ENCODE measurements around the gene TNNI3K.

The TNNI3K gene

GRCh38 chr1:74502858-74503257 is 267.7 kb downstream of the TNNI3K start:
- no peak for DNase-seq (ENCODE audit: low spot score)

DNA sequence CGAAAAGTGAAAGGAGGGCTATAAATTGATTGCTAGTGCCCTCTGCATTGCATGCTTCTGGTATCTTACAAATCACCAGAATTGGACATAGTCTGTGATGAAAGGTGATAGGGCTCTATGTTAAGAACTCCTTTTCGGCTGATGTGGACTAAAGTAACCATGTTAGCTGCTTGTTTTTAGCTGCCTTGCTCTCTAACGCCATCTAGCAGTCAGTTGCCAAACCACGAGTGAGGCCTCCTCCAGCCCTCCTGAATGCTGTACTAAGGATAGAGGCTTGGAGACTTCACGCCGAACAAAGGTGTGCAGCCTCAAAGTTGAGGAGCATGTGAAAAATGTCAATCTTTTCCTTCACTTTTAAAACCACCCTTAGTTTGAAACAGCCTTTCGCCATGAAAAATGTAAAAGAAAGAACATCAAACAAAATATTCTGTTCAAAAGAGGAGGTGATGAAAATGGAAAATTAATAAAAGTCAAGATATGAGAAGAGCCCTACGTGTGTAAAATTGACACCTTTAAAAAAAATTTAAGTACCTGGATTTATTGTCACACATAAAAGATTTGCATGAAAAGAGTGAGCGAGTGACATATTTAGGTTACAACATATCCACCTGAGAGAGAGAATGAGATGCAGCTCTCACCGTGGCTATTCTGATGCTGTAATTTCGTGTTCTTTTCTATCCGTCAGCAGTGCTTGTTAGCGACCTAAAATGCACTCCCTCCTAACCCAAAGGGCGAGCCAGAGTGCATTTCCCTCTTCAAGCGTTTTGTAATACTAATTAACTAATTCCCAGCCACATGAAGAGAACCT is 269.1 kb downstream of the TNNI3K start:
- peak; percentile 41 for DNase-seq (ENCODE audit: low spot score)

GRCh38 chr1:74504933-74505512 is 269.8 kb downstream of the TNNI3K start:
- no peak for DNase-seq (ENCODE audit: low spot score)

DNA sequence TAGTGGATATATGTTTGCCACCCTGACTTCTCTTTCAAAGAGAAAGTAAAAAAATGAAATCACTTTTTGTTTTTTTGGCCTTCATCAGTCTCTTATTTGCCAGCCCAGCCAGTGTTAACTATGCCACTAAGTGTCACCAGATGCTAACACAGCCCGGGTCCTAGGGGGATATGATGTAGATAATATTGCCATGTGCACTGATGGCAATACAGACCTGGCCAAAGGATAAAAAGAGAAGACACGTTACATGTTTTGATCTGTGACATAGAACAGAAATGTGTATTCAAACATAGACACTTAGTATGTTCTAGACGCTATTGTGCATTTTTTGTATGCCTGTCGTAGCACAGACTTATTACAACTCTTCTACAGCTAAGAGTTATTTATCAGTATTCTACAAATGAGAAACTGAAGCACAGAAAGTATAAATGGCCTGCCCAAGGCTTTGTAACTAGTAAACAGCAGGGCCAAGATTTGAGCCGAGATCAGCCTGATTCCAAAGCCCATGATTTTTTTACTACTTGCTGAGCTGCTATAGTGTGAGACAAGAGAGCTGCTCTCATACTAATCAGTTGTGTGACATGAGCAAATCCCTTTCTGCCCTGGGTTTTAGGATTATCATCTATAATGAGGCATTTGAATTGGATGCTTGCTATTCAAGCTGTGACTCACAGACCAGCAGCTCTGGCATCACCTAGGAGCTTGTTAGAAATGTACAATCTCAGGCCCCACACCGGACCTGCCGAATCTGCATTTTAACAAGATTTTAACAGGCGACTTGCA is 270.9 kb downstream of the TNNI3K start:
- DNase-seq (ENCODE audit: low spot score), result no peak

DNA sequence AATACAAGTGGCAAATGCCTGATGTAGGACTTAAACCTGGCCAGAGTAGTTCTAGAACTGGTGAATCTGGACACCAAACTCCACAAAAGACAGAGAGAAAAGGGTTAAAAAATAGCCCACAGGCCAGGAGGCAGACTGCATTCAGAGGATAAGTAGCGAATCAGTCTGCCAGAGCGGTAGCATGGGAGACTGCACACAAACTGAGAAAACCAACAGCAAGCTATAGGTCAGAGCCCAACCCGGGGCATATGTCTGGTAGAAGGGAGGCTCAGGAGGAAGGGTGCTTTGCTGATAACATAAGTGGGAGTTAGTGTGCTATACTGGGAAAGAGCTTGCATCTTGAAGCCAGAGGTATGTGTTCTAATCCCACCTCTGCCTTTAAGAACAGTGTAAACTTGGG is 273.3 kb downstream of the TNNI3K start:
- DNase-seq (ENCODE audit: low spot score), result no peak

DNA sequence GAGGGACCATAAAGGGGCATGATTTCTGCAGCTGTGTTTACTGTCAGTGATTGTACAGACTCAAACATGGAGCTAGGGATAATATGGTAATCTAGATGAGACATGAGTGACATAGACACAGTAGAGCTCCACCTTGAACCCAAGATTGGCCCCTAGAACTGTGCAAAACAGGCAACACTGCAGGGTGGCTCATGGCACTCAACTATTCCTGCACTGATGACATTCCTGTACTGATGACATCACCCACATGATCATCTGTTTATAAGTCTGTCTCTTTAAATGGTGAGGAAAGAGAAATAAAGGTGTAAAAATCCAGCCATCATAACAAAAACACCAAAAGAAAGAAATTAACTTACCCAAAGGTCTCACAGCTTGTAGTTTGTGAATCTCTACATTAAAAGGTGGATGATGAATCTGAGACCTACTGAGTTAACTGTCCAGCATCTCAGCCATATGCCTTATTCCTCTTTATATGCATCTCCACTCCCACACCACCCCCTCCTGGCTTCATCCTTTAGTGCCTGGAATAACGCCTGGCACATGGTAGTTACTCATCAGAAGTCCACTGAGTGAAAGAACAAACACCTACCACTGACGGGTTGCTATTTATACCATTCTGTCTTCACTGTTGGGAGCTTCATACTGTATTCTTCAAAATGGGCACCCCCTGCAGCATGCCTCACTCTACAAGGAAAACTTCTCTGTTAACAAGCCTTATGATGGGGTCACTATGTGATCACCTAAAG is 277.2 kb downstream of the TNNI3K start, which contains the start of gene LRRC53:
Gene LRRC53 (minus strand): TSS at position 442 of the 746 bp plus-strand sequence. CDS start 29,262 bp downstream, outside the sequence.
- no peak for DNase-seq (ENCODE audit: low spot score)

DNA sequence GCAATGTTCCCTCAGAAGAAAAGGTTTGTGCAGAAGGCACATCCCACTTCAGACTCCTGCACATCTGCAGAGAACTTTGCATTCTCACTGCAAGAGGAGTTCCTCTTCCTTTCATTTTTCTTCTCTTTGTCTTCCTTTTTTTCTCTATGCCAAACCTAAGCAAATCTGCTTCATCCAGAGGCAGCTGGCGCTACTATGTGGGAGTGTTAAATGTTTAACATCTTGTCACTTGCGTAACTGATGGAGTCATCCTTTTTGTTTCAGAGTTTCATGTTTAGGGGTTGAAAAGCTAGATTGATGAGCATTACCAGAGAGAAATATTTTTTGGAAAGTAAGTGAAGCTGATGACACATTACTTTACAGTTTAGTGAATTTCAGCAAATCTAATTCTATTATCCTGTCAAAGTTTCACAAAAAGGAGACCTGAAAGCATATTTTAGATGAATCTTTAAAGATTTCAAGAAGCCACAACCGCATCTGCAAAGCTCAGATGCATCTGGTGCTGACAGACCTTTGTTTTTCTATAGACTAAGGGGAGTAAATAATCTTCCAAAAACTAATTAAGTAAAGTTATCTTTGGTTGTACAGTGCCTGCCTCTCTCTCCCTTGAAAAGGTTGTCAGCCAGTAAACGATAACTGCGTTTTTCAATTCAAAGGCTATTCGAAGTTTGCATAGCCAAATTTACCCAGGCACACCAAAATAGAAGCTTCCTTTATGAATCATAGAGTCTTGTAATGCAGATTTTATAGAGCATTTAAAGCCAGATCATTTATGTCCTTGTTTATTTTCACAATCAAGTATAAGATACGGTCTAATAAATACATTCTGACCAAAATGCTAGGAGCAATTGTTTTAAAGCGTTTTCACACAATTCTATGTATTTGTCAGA is 278.5 kb downstream of the TNNI3K start:
- DNase-seq (ENCODE audit: low spot score), result no peak

- DNase-seq (ENCODE audit: low spot score), result no peak
Measured at GRCh38 chr1:74517599-74518051, 282.4 kb downstream of the TNNI3K start.

GRCh38 chr1:74522148-74522547 is 287.0 kb downstream of the TNNI3K start:
- no peak for DNase-seq (ENCODE audit: low spot score)

DNA sequence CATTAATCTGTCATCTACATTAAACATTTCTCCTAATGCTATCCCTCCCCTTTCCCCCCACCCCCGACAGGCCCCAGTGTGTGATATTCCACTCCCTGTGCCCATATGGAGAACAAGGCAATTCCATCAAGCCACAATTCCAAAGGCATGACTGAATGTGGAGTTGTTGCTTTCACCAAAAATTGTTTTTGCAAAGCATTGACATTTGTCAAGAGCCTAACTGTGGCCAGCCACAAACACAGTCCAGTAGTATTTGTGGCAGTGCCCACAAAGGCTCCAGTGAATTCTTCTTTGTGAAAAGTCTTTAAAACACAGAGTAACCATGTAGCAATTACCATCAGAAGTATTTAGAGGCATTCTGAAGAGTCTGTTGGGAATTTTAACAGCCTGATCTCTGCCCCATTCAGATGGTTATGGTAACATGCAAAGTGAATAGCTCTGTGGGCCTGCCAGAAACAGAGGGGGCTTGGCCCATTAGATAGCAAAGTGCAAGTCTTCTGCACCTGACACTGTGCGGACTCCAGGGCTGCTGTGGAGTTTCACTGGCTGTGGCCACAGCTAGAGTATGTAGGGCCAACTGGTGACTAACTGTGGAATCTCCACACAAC is 288.8 kb downstream of the TNNI3K start:
- no peak for DNase-seq (ENCODE audit: low spot score)

DNA sequence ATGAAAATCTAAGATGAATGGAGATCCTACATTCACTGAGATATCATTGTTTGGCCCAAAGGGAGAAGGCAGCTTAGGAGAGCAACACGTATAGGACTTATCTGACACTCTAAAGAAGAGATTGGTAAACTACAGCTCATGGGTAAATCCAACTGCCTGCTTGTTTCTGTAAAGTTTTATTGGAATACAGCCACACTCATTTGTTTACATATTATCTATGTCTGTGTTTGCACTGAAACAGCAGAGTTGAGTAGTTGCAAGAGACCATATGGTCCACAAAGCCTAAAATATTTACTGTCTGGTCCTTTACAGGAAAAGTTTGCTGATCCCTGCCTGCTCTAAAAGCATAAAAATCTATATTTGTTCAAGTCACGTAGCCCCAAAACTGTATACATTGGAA is 291.5 kb downstream of the TNNI3K start:
- DNase-seq (ENCODE audit: low spot score), result no peak

GRCh38 chr1:74528123-74528522 is 292.9 kb downstream of the TNNI3K start:
- DNase-seq (ENCODE audit: low spot score), result no peak

- DNase-seq (ENCODE audit: low spot score), result no peak
Measured at GRCh38 chr1:74530892-74531291, 295.7 kb downstream of the TNNI3K start.

DNA sequence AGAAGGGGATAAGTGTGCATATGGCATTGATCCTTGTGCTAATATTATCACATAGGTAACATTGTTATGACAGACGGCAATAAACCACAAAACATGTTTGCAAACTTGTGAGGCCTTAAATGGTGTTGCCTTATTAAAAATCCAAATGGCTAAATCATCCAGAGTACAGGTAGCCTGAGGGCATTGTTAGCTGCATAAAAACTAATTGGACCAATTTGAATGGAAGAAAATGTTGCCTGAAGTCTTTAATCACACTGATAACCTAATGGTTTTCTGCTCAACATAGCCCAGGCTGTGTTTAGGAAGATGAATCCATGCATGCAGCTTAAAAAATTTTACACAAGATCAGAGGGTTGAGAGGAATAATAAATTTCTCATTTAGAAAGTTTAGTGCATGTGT is 296.6 kb downstream of the TNNI3K start:
- DNase-seq (ENCODE audit: low spot score), result no peak

DNA sequence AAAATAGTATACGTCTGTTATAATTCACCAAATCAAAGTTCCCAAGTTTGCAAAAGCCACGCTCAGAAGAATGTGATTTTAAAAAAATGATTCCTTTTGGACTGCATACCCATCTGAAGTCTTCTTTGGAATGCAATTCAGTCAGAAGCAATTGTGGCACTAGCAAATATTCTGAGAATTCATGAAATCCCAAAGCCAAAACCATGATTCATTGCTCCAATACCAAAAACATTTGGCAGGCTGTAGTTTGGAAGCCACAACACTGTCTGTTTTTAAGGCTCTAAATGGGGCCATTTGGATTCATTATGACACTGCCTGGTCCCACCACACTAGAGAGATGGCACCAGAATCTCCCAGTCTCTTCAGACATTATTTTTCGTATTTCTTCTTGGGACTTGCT is 299.1 kb downstream of the TNNI3K start:
- no peak for DNase-seq (ENCODE audit: low spot score)

DNA sequence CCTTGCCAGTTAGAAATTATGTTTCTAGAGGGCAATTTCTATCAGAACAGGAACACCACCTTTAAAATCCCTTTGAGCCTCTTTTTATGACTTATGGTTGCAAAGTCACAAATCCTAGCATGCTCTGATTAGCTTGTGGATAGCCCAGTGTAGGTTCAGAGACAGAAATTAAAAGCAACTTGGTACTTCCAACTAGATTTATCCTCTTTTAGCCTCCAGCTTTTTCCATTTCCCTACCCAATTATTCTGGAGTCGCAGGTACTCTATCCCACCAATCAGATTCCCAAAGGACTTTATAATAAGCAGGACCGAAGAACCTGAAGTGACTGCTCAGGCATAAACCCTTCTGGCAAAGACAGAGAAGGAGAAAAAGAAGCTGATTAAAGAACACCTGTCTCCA is 310.6 kb downstream of the TNNI3K start:
- DNase-seq (ENCODE audit: low spot score), result no peak

DNA sequence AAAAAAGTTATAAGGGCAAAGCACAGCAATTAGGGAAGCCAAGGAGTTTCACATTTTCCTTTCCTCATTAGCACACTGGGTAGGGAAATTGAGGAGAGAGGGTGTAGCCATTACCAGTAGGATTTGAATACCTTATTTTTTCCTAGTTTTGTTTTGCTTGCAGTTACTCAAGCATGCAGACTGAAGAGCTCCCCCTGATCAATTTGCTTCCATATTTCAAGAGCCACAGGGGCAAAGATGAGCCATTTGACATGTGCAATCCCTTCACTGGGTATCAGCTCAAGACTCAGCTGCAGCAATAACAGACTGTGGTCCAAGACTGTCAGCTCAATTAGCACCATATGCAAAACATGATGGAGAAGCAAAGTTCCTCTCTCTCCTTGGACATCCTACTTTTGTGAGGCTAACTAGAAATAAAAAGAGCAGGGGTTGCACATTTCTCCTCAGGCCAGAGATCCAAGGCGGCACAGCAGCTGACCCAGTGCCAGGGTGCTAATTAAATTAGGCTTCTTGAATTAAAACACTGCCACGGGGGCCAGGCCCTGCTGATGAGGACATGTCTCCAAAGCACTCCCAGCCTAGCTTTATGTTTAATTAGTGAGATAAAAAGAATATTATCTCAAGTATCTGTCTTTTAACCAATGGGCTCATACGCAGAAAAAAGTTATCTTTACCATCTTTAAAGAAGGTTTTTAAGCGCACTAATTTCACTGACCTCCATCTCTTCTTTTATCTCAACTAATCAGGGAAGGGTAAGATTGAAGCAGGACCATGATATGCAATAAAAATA is 314.0 kb downstream of the TNNI3K start:
- no peak for DNase-seq (ENCODE audit: low spot score)

- no peak for DNase-seq (ENCODE audit: low spot score)
Measured at GRCh38 chr1:74549932-74550331, 314.7 kb downstream of the TNNI3K start.

GRCh38 chr1:74570797-74571492 is 335.8 kb downstream of the TNNI3K start:
- no peak for DNase-seq (ENCODE audit: low spot score)

Data from LoVo (cell line).